ENCODE data around the gene TTC16. TPM values are rescaled to one million over a fixed set of nuclear protein-coding genes. Genes with fewer than 3 reads are reported as not detected.

TTC16 gene
- total RNA-seq, 2 experiments from 2014 or later = 1.2 to 5.2 TPM

DNA sequence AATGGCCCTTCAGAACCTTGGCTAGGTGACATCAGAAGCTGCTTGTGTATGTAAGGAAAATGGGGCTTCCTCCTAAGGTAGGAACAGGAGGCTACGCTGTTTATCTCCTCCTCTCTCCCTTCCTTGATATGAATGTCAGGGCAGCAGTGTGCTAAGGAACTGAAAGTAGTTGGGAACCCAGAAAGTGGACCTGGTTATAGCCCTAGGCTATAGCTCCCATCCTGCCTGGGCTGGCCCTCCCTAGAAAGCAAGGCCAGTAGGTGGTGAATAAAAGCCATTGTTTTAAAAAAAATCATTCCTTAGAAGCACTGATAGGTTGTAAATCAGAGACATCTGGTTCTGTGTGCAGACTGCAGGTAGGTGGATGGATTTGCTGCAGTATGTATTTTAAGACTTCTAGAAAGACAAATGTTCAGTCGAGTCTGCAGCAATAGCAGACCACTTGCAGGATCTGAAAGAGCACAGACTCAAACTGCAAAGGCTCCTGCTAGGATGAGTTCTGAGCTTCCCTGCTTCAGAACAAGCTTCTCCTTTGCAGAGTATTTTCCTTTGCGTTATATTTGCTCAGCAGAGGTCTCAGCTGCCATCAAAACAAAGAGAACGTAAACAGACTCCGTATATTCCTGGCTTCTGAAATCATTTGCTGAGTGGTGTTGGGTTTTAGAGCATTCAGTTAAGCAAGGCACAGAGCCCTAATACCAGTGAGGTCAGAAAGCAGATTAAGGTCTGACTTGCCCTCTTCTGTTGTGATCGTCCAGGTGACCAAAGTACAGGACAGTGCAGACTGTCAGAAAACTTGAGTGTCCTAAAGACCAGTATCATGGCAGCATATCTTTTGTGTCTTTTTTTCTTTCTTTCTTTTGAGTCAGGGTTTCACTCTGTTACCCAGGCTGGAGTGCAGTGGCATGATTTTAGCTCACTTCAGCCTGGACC, 29.2 kb upstream of the TTC16 start:
- no peak overlapping the region for H3K27ac Mint-ChIP-seq
- H3K4me1 Mint-ChIP-seq = no peaks in the 10 kb centered on the region
- H3K9me3 Mint-ChIP-seq (ENCODE audit: low read depth) = no peaks in the 10 kb centered on the region
- CTCF ChIA-PET = no interaction called here
- H3K27me3 Mint-ChIP-seq = no peaks in the 10 kb centered on the region
- ATAC-seq (no peak), DNase-seq (no peak)
- no peaks in the 10 kb centered on the region for H3K36me3 Mint-ChIP-seq
- H3K4me3 Mint-ChIP-seq = no peak overlapping the region

GRCh38 chr9:127689329-127690000, 26.4 kb upstream of the TTC16 start:
- no peaks in the 10 kb centered on the region for H3K9me3 Mint-ChIP-seq (ENCODE audit: low read depth)
- H3K4me3 Mint-ChIP-seq = no peak overlapping the region
- DNase-seq = no peak
- H3K27me3 Mint-ChIP-seq = no peaks in the 10 kb centered on the region
- H3K27ac Mint-ChIP-seq = no peak overlapping the region
- H3K36me3 Mint-ChIP-seq = no peaks in the 10 kb centered on the region
- no peak for ATAC-seq
- H3K4me1 Mint-ChIP-seq = no peaks in the 10 kb centered on the region
- CTCF ChIA-PET = no interaction called here

- CTCF ChIA-PET = no interaction called here
- Mint-ChIP-seq H3K36me3 (no peaks in the 10 kb centered on the region), H3K4me3 (no peak overlapping the region), H3K27me3 (no peaks in the 10 kb centered on the region), H3K9me3 (ENCODE audit: low read depth) (no peaks in the 10 kb centered on the region), H3K4me1 (no peaks in the 10 kb centered on the region), H3K27ac (no peak overlapping the region)
- DNase-seq (no peak), ATAC-seq (no peak)
Observed at GRCh38 chr9:127690735-127691134, 25.1 kb upstream of the TTC16 start.

GRCh38 chr9:127692071-127692470, 23.8 kb upstream of the TTC16 start:
- Mint-ChIP-seq H3K4me3 (no peak overlapping the region), H3K9me3 (ENCODE audit: low read depth) (no peaks in the 10 kb centered on the region), H3K27ac (no peak overlapping the region), H3K36me3 (peaks cover 2% of the 10 kb centered on the region), H3K4me1 (no peaks in the 10 kb centered on the region), H3K27me3 (no peaks in the 10 kb centered on the region)
- CTCF ChIA-PET = no interaction called here
- DNase-seq = no peak
- ATAC-seq = no peak

DNA sequence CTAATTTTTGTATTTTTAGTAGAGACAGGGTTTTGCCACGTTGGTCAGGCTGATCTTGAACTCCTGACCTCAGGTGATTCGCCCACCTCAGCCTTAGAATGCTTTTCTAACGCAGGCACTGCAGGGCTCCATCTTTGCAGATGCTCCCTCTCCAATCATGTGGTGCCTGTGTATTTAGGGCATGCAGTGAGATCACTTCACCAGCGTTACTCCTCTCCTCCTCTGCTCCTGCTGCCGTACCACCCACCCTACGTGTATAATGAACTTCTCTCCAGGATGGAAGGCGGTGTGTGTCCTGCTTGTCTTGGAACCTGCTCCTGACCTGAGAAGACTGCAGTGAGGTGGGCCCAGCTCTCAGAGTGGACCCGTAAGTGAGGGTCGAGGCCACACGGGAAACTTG, 22.7 kb upstream of the TTC16 start:
- no peaks in the 10 kb centered on the region for H3K27me3 Mint-ChIP-seq
- ATAC-seq = no peak
- CTCF ChIA-PET = no interaction called here
- H3K27ac Mint-ChIP-seq = no peak overlapping the region
- no peak overlapping the region for H3K4me3 Mint-ChIP-seq
- H3K4me1 Mint-ChIP-seq = no peaks in the 10 kb centered on the region
- no peak for DNase-seq
- peaks cover 2% of the 10 kb centered on the region for H3K36me3 Mint-ChIP-seq
- no peaks in the 10 kb centered on the region for H3K9me3 Mint-ChIP-seq (ENCODE audit: low read depth)

- Mint-ChIP-seq H3K4me1 (no peaks in the 10 kb centered on the region), H3K27ac (no peak overlapping the region), H3K27me3 (no peaks in the 10 kb centered on the region), H3K36me3 (peaks cover 2% of the 10 kb centered on the region), H3K9me3 (ENCODE audit: low read depth) (no peaks in the 10 kb centered on the region), H3K4me3 (no peak overlapping the region)
- CTCF ChIA-PET = no interaction called here
- DNase-seq = no peak
- no peak for ATAC-seq
Observed at GRCh38 chr9:127693697-127694096, 22.2 kb upstream of the TTC16 start.

DNA sequence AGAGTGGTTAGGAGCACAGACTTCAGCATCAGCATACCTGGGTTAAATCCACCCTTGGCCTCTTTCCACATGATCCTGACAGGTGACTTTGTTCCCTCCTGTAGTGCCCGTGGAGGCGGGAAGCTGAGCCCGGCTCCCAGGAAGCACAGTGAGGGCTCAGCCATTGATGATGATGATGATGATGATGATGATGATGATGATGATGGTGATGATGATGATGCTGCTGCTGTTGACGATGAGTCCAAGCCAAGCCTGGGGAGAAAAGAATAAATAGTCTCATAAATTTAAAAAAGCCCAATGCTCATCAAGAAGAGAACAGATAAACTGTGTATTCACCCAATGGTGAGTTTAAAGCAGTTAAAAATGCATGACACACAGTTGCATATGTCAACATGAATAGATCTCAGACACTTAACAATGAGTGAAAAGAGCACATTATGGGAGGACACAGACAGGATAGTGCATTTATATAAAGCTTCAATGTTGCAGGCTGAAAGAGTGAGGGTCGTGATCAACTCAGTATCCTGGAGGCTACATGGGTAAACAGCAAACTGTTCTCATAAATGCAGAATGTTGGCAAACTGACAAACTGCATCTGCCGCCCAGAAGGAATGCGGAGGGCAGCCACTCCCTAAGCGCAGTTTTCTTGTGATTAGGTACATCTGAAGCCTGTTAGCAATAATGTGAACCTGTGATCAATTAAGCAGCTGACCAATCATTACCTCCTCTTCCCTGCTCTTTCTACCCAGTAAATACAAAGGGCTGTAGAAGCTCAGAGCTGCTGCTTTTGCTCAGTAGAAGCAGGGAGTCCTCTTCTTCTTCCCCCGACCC, 20.8 kb upstream of the TTC16 start:
- CTCF ChIA-PET = interaction anchor here (0.7 kb wide), 1 partner anchor 169 kb away, joined by 3 read pairs; no protein-coding TSS in a partner anchor

GRCh38 chr9:127697575-127697974, 18.3 kb upstream of the TTC16 start:
- Mint-ChIP-seq H3K27me3 (no peaks in the 10 kb centered on the region), H3K27ac (no peak overlapping the region), H3K9me3 (ENCODE audit: low read depth) (no peaks in the 10 kb centered on the region), H3K36me3 (peaks cover 2% of the 10 kb centered on the region), H3K4me1 (peaks cover 15% of the 10 kb centered on the region), H3K4me3 (no peak overlapping the region)
- DNase-seq = no peak
- no peak for ATAC-seq
- CTCF ChIA-PET = interaction anchor here (1.3 kb wide), 1 partner anchor 172 kb away, joined by 3 read pairs; no protein-coding TSS in a partner anchor

More for the DNA sequence above, 20.8 kb upstream of the TTC16 start:
- Mint-ChIP-seq H3K9me3 (ENCODE audit: low read depth) (no peaks in the 10 kb centered on the region), H3K4me1 (peaks cover 12% of the 10 kb centered on the region), H3K4me3 (no peak overlapping the region), H3K36me3 (peaks cover 2% of the 10 kb centered on the region), H3K27me3 (no peaks in the 10 kb centered on the region), H3K27ac (no peak overlapping the region)
- DNase-seq (no peak), ATAC-seq (no peak)

DNA sequence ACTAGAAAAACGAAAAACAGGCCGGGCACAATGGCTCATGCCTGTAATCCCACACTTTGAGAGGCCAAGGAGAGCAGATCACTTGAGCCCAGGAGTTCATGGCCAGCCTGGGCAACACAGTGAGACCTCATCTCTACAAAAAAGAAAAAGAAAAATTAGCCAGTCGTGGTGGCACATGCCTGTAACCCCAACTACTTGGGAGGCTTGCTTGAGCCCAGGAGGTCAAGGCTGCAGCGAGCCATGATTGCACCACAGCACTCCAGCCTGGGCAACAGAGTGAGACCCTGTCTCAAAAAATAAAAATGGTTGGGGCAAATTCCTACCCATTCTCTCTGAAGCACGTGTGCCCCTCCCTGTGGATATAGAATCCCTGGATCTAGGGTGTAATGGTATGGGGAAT, 17.5 kb upstream of the TTC16 start:
- DNase-seq = no peak
- H3K27me3 Mint-ChIP-seq = no peaks in the 10 kb centered on the region
- peaks cover 20% of the 10 kb centered on the region for H3K4me1 Mint-ChIP-seq
- ATAC-seq = no peak
- H3K9me3 Mint-ChIP-seq (ENCODE audit: low read depth) = no peaks in the 10 kb centered on the region
- no peak overlapping the region for H3K4me3 Mint-ChIP-seq
- CTCF ChIA-PET = interaction anchor here (2.4 kb wide), 1 partner anchor 36 kb away, joined by 7 read pairs; the partner anchor contains the start of gene TOR2A
- peaks cover 2% of the 10 kb centered on the region for H3K36me3 Mint-ChIP-seq
- H3K27ac Mint-ChIP-seq = no peak overlapping the region

DNA sequence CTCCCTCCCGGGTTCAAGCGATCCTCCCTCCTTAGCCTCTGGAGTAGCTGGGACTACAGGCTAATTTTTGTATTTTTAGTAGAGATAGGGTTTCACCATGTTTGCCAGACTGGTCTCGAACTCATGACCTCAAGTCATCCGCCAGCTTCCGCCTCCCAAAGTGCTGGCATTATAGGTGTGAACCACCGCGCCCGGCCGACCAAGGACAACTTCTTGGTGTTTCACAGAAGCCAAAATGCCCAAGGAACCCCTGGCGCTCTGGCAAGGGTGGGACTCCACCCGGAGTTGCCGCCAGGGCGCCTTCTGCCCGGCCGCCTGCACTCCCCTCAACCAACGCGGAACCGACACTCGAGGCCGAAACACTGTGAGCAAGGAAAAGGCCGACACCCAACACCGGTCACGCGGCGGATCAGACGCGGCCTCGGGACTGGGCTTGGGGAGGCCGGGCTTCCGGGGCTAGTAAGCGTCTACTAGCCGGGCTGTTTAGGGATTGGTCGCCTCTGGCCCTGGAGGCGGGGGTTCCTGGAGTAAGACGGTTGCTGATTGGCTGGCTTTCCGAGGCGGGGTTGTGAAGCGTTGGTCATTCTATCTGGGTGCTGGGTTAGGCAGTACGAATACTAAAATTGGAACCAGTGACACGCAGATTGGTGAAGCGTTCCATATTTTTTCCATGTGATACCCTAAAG, 16.8 kb upstream of the TTC16 start:
- Mint-ChIP-seq H3K9me3 (ENCODE audit: low read depth) (no peaks in the 10 kb centered on the region), H3K4me3 (peak overlapping the region; percentile 65), H3K36me3 (peaks cover 2% of the 10 kb centered on the region), H3K4me1 (peaks cover 21% of the 10 kb centered on the region), H3K27ac (peak overlapping the region; percentile 73), H3K27me3 (no peaks in the 10 kb centered on the region)
- DNase-seq (peak; percentile 94), ATAC-seq (peak; percentile 100)
- CTCF ChIA-PET = interaction anchor here (0.7 to 2.4 kb wide), 2 partner anchors 36 to 223 kb away, joined by 3 to 7 read pairs; partner anchors contain the start of gene TOR2A

DNA sequence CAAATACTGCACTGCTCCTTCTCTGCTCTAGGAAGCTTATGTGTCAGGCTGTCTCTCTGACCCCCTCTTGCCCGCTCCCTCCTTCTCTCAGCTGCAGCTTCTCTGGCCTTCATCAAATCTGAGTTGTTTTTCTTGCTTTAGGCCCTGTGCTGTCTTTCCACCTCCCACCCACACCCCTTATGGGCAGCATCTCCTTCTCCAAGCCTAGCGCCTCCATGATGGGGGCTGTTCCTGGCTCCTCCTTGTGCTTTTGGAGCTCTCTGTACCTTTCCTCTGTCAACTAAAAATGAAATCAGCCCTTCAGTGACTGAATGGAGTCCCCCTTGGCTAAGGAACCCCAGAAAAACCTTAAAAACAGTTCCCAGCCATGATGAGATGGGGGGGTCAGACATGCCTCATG, 15.7 kb upstream of the TTC16 start:
- Mint-ChIP-seq H3K4me1 (peaks cover 21% of the 10 kb centered on the region), H3K9me3 (ENCODE audit: low read depth) (no peaks in the 10 kb centered on the region), H3K27me3 (no peaks in the 10 kb centered on the region), H3K36me3 (peaks cover 2% of the 10 kb centered on the region), H3K27ac (no peak overlapping the region), H3K4me3 (peak overlapping the region; percentile 3)
- ATAC-seq (no peak), DNase-seq (no peak)
- CTCF ChIA-PET = interaction anchor here (1.1 to 2.4 kb wide), 2 partner anchors 24 to 35 kb away, joined by 3 to 7 read pairs; partner anchors contain the start of gene TOR2A

- Mint-ChIP-seq H3K4me1 (peaks cover 21% of the 10 kb centered on the region), H3K9me3 (ENCODE audit: low read depth) (no peaks in the 10 kb centered on the region), H3K27ac (no peak overlapping the region), H3K27me3 (no peaks in the 10 kb centered on the region), H3K36me3 (peaks cover 2% of the 10 kb centered on the region), H3K4me3 (no peak overlapping the region)
- CTCF ChIA-PET = interaction anchor here (1.1 to 2.4 kb wide), 2 partner anchors 24 to 34 kb away, joined by 3 to 7 read pairs; partner anchors contain the start of gene TOR2A
- ATAC-seq = no peak
- DNase-seq = no peak
Observed at GRCh38 chr9:127700594-127701255, 15.2 kb upstream of the TTC16 start.

Data from activated CD8-positive, alpha-beta memory T cell treated with anti-CD3 and anti-CD28 coated beads, Interleukin-2, amount 10 ng/mL, durations not matched to agents 7 days and 5 days (primary cell).